GM12878 (cell line): ENCODE data around the gene TOP1. TPM values are rescaled to one million over a fixed set of nuclear protein-coding genes. Genes with fewer than 3 reads are reported as not detected.

Experiments used
- CBX3 ChIP-seq: fragments of 200-600 bp; sonication (generic); IDR thresholded peaks from 2 replicates; pipeline ENCODE4 v1.6.1; 2016; ENCODE audit warnings: low read depth, borderline replicate concordance
- ETV6 ChIP-seq, 2 experiments: fragments of 450-650 bp in 1 of 2; IDR thresholded peaks in 1 of 2; conservative IDR thresholded peaks in 1 of 2; 2 replicates each; pipeline ENCODE4 v1.6.1; 2014; ENCODE audit warnings: antibody characterized with exemption in 1 of 2, borderline replicate concordance in 1 of 2, low read depth in 1 of 2, mild to moderate bottlenecking in 1 of 2, moderate library complexity in 1 of 2
- EZH2 ChIP-seq: IDR thresholded peaks from 2 replicates; pipeline ENCODE4 v1.6.1; 2012; ENCODE audit warnings: low read depth, mild to moderate bottlenecking, control low read depth, inconsistent platforms, low read length, borderline replicate concordance; ENCODE audit not compliant: control insufficient read depth
- MTA2 ChIP-seq: fragments of 450-650 bp; IDR thresholded peaks from 2 replicates; pipeline ENCODE4 v1.6.1; 2016; ENCODE audit warnings: low read depth, mild to moderate bottlenecking, moderate library complexity
- NFYB ChIP-seq: IDR thresholded peaks from 2 replicates; pipeline ENCODE4 v1.6.1; 2011; ENCODE audit warnings: low read depth, mild to moderate bottlenecking, low read length, improper control_type of control experiment, moderate library complexity; ENCODE audit not compliant: insufficient read depth
- NR2F1 ChIP-seq: fragments of 450-650 bp; conservative IDR thresholded peaks from 2 replicates; pipeline ENCODE4 v1.6.1; 2017; ENCODE audit warnings: mild to moderate bottlenecking
- RCOR1 ChIP-seq: conservative IDR thresholded peaks from 2 replicates; pipeline ENCODE4 v1.6.1; 2012; ENCODE audit warnings: low read depth, low read length, improper control_type of control experiment
- RELA ChIP-seq: fragments of 450-650 bp; IDR thresholded peaks from 2 replicates; pipeline ENCODE4 v1.8.0; 2014; ENCODE audit warnings: borderline replicate concordance; ENCODE audit not compliant: partially characterized antibody
- SREBF1 ChIP-seq: IDR thresholded peaks from 2 replicates; pipeline ENCODE4 v1.6.1; 2012; ENCODE audit warnings: mild to moderate bottlenecking, low read length
- STAT1 ChIP-seq: fragments of 450-650 bp; conservative IDR thresholded peaks from 2 replicates; pipeline ENCODE4 v1.6.1; 2014; ENCODE audit warnings: antibody characterized with exemption, mild to moderate bottlenecking
- ZNF207 ChIP-seq: fragments of 450-650 bp; IDR thresholded peaks from 2 replicates; pipeline ENCODE4 v1.6.1; 2014; ENCODE audit warnings: antibody characterized with exemption, mild to moderate bottlenecking, borderline replicate concordance
- polyA plus RNA-seq, 11 experiments: library from polyadenylated mRNA; depleted of rRNA in 4 of 11; unstranded in 6 of 11; stranded (reverse) in 5 of 11; fragments of >200 nt; fragmentation: Nextera tagmentation in 4 of 11; fragmentation: Illumina TruSeq in 1 of 11; extraction: Ambion mirVana in 4 of 11; extraction: Trizol in 1 of 11; gene quantifications; 1 replicate in 1 of 11; 2 replicates in 10 of 11; pipeline versions ENCODE4 v1.2.1 to v1.2.3, GENCODE V29; 2011 to 2016; ENCODE audit warnings: inconsistent platforms in 2 of 11, missing spikeins in 2 of 11, low read depth in 1 of 11
- total RNA-seq, 4 experiments: library from RNA; depleted of rRNA in 3 of 4; stranded (reverse); fragments of >200 nt in 3 of 4; fragmentation: Illumina TruSeq in 1 of 4; extraction: Trizol in 1 of 4; gene quantifications; 2 replicates each; pipeline versions ENCODE4 v1.2.1 to v1.2.3, GENCODE V29; 2013 to 2021

Gene TOP1
- total and polyA plus RNA-seq, 10 of the 15 experiments (the other 5 are each of a cell fraction or from before 2014, with no cell fraction given), result 21.5 to 128 (median 47.3) TPM

DNA sequence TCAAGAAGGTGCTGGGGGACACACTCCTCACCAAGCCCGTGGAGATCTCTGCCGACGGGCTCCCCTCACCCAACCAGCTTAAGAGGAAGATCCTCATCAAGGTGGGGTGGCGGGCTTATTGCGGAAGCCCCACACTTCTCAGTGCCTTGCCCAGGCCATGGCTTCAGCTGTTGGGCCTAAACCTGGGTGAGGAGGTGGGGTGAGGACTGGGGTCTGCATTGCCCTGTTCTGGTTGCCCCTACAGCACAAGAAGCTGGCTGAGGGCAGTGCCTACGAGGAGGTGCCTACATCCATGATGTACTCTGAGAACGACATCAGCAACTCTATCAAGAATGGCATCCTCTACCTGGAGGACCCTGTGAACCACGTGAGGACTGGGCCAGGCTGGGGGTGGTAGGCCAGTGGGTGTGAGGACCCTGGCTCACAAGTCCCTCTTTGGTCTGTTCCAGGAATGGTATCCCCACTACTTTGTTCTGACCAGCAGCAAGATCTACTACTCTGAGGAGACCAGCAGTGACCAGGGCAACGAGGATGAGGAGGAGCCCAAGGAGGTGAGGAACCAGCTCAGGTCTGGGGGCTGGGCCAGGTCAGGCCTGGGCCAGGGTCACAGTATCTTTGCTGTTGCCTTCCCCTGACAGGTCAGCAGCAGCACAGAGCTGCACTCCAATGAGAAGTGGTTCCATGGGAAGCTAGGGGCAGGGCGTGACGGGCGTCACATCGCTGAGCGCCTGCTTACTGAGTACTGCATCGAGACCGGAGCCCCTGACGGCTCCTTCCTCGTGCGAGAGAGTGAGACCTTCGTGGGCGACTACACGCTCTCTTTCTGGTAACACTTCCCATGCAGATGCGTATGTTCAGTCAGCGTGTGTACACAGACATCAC, 136.6 kb downstream of the TOP1 start (continued):
- TF ChIP-seq RCOR1 (no peak), SREBF1 (no peak), CBX3 (no peak), RELA (no peak), NR2F1 (no peak), ETV6 (conservative IDR thresholded peaks at IDR 0.05 in 1 of 2, IDR thresholded peaks at IDR 0.05 in 1 of 2; ENCODE audit: borderline replicate concordance in 1 of 2, low read depth in 1 of 2) (no peak), EZH2 (no peak), ZNF207 (no peak), MTA2 (no peak), NFYB (no peak), STAT1 (no peak)
- TF ChIP-seq, all 136 proteins: peak for 0
